GM10847 (cell line): ENCODE results near the gene SEC23IP.

Experiments used
- POLR2A ChIP-seq: IDR thresholded peaks from 2 replicates; pipeline ENCODE4 v1.6.1; 2011; ENCODE audit not compliant: insufficient read length; ENCODE audit errors: extremely low read depth

The SEC23IP gene

GRCh38 chr10:119871881-119872609 is 20.5 kb upstream of the SEC23IP start:
- no peak for TF ChIP-seq POLR2A

DNA sequence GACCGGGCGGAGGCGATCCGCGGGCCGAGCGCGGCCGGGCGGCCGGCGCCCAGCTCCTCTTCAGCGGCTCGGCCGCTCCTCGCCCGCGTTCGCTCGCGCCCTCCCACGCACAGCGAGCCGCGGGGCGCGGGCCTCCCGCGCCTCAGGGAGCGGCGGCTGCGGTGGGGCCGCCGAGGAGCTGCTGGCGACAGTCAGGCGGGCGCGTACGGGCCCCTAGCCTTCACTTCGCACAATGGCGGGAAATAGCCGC is 20.0 kb upstream of the SEC23IP start, which contains the start of gene MCMBP:
MCMBP (minus strand) TSS at position 234 of the 250 bp plus-strand sequence. CDS start 259 bp downstream, outside the sequence.
- peak; percentile 70 for TF ChIP-seq POLR2A

DNA sequence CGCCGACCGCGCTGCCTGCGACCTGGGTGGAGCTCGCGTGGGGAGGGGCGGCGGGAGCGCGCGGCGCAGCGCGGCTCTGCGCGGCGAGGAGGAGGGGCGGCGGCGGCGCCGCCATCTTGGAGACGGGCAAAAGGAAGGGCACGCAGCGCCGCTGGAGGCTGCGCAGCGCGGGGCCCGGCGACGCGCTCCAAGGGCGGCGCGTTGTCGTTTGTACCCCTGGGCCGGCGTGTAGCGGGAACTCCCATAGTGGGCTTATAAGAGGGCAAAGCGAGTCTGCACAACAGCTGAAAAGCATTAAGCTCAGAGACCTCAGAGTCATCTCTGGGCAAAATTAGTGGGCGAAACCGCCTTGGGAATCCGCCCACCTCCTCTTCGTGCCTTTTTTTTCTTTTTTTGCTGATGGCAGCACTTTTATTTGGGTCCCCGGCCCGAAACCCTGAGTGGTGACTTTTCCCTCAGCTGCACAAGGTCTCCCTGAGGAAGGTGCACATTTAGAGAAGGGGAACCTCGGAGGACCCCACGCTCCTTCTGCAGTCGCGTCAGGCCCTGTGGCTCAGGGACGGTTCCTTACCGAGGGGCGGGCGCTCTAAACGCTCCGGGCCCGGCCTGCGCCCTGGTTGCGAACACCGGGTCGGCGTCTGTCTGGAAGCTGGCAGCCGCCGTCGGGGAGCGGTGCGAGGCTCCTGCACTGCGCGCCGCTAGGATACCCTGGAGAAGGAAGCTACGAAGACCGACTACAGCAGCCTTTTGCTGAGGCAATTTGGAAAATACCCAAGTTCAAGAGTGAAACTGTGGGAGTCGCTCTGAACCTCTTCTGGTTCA is 19.5 kb upstream of the SEC23IP start:
- peak; percentile 60 for TF ChIP-seq POLR2A

GRCh38 chr10:119878524-119878923 is 14.0 kb upstream of the SEC23IP start:
- no peak for TF ChIP-seq POLR2A

DNA sequence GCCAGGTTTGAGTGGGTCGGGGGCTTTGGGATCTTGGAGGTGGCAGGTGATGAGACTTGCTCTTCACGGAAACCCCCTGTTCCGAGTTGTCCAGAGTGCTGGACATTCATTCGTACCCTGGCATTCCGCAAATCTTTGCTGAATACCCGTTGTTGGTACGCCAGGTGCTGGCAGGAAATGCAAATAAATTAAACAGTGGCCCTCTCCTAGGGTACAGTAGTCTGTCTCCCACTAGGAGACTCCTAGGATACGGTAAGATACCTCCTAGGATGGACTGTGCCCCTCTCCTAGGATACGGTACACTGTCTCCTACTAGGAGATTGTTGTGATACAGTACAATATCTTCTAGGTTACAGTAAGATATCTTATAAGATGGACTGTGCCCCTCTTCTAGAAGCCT is 544 bp downstream of the SEC23IP start:
- no peak for TF ChIP-seq POLR2A

- TF ChIP-seq POLR2A = no peak
These were observed 1.4 kb downstream of the SEC23IP start for GRCh38 chr10:119893845-119894427.

GRCh38 chr10:119896061-119896655 is 3.6 kb downstream of the SEC23IP start:
- no peak for TF ChIP-seq POLR2A

DNA sequence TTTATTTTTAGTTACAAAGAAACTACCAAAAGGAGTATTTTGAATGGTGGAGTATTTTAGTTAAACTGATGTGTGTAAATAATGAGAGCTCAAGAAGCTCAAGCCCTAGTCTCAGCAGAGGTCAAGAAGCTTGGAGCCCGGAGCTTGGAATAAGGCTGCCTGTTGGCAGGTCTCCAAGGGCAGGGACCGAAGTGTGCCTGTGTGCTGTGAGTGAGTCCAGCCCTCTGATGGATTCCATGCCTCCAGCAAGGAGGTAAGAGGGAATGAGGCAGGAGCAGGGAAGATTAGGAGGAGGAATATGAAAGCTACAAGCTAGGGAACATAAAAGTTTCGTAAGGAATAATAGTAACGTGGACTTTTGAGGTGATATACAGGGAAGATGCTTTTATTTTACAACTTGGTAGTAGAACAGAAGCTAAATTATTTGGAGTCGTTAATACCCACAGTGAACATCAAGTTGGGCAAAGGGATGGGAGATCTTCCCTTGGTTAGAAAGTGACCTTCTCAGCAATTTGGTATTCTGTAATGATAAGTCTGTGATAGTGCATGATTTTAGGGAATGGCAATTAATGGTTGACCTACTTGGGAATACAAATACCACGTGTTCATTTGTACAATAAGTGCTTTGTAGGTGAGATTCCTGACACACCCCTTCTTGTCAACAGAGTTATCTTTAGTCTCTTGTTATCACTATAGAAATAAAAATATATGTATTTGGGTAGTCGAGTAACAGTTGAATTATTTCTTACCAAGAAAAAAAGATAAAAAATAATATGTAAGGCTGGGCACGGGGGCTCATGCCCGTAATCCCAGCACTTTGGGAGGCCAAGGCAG is 4.6 kb downstream of the SEC23IP start:
- no peak for TF ChIP-seq POLR2A

DNA sequence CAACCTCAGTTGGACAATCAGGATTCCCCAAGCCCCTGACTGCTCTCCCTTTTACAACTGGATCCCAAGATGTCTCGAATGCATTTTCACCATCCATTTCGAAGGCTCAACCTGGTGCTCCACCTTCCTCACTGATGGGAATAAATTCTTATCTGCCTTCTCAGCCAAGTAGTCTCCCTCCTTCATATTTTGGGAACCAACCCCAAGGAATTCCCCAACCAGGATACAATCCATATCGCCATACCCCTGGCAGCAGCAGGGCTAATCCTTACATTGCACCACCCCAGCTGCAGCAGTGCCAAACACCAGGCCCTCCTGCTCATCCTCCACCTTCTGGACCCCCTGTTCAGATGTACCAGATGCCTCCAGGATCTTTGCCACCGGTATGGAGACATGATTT is 6.0 kb downstream of the SEC23IP start:
- TF ChIP-seq POLR2A = no peak

- no peak for TF ChIP-seq POLR2A
These were observed 11.6 kb downstream of the SEC23IP start for GRCh38 chr10:119903946-119904666.

GRCh38 chr10:119908166-119908565 is 15.6 kb downstream of the SEC23IP start:
- no peak for TF ChIP-seq POLR2A

DNA sequence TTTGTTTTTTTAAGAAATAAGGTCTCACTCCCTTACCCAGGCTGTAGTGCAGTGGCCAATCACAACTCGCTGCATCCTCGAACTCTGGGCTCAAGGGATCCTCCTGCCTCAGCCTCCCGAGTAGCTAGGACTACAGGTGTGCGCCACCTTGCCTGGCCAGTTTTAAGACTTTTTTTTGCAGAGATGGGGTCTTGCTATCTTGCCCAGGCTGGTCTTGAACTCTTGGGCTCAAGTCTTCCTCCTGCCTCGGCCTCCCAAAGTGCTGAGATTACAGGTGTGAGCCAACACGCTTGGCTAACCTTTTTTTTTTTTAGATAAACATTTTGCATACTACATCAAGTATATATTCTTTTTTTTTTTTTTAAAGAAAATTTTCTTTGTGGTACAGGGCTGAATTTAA is 18.2 kb downstream of the SEC23IP start:
- TF ChIP-seq POLR2A = no peak

DNA sequence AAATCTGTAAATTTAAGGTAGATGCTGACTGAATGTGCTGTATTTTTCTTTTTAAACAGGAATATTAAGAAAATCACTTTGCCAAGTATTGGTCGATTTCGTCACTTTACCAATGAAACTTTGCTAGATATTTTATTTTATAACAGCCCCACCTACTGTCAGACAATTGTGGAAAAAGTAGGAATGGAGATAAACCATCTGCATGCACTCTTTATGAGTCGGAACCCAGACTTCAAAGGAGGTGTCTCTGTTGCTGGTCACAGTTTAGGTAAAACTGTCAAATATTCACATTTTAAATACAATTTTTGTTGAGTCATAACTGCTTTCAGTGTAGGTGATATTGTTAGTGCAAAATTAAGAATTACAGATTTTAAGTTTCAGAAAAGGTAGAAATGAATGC is 25.2 kb downstream of the SEC23IP start:
- TF ChIP-seq POLR2A = no peak

GRCh38 chr10:119919271-119919670 is 26.7 kb downstream of the SEC23IP start:
- no peak for TF ChIP-seq POLR2A
